Muscle layer of duodenum (tissue), 2 donors: Measurements from ENCODE around the gene ZNF140.

Experiments used
- H3K27ac ChIP-seq: one replicate; pipeline ENCODE4 v1.7.0; 2013; ENCODE audit warnings: mild to moderate bottlenecking, low read length
- H3K27me3 ChIP-seq: one replicate; pipeline ENCODE4 v1.7.0; 2013; ENCODE audit warnings: low read depth, mild to moderate bottlenecking, control low read depth, low read length
- H3K36me3 ChIP-seq, 2 donors: one replicate each; pipeline ENCODE4 v1.7.0; 2013; ENCODE audit warnings: low read length in 2 of 2, control low read depth in 1 of 2, mild to moderate bottlenecking in 1 of 2; ENCODE audit not compliant: insufficient read depth in 2 of 2, control insufficient read depth in 1 of 2
- H3K4me1 ChIP-seq, 2 donors: one replicate each; pipeline ENCODE4 v1.7.0; 2013; ENCODE audit warnings: low read length in 2 of 2, mild to moderate bottlenecking in 2 of 2, control low read depth in 1 of 2, moderate library complexity in 1 of 2; ENCODE audit not compliant: insufficient read depth in 2 of 2, control insufficient read depth in 1 of 2
- H3K4me3 ChIP-seq, 2 donors: one replicate each; pipeline ENCODE4 v1.7.0; 2013; ENCODE audit warnings: low read length in 2 of 2, low read depth in 1 of 2, mild to moderate bottlenecking in 1 of 2
- H3K9me3 ChIP-seq, 2 donors: one replicate each; pipeline ENCODE4 v1.7.0; 2013; ENCODE audit warnings: low read length in 2 of 2, control low read depth in 1 of 2, mild to moderate bottlenecking in 1 of 2; ENCODE audit not compliant: control insufficient read depth in 1 of 2
- donor health status: healthy.

ZNF140 gene

GRCh38 chr12:133130808-133131128 is 50.0 kb downstream of the ZNF140 start:
- Histone ChIP-seq H3K27me3 (no peaks in the 10 kb centered on the region), H3K9me3 (peaks cover 27 to 45% of the 10 kb centered on the region in 2 donors), H3K4me3 (peak overlapping the region; percentile 95 to 97), H3K27ac (peak overlapping the region; percentile 95), H3K36me3 (peaks cover 20 to 65% of the 10 kb centered on the region in 2 donors), H3K4me1 (no peaks in the 10 kb centered on the region)

- Histone ChIP-seq H3K27ac (no peak overlapping the region), H3K27me3 (no peaks in the 10 kb centered on the region), H3K4me3 (peak overlapping the region; percentile 12 to 52), H3K9me3 (peaks cover 56 to 79% of the 10 kb centered on the region in 2 donors), H3K36me3 (peaks cover 35 to 83% of the 10 kb centered on the region in 2 donors), H3K4me1 (no peaks in the 10 kb centered on the region)
Observed at GRCh38 chr12:133135747-133136146, 55.0 kb downstream of the ZNF140 start.

- peaks cover 50 to 83% of the 10 kb centered on the region in 2 donors for H3K9me3 ChIP-seq
- H3K4me3 ChIP-seq = peak overlapping the region in 1 of 2 donors; percentile 32
- peaks cover 35 to 91% of the 10 kb centered on the region in 2 donors for H3K36me3 ChIP-seq
- no peaks in the 10 kb centered on the region for H3K27me3 ChIP-seq
- no peaks in the 10 kb centered on the region for H3K4me1 ChIP-seq
- H3K27ac ChIP-seq = no peak overlapping the region
Observed at GRCh38 chr12:133145981-133146380, 65.3 kb downstream of the ZNF140 start.

DNA sequence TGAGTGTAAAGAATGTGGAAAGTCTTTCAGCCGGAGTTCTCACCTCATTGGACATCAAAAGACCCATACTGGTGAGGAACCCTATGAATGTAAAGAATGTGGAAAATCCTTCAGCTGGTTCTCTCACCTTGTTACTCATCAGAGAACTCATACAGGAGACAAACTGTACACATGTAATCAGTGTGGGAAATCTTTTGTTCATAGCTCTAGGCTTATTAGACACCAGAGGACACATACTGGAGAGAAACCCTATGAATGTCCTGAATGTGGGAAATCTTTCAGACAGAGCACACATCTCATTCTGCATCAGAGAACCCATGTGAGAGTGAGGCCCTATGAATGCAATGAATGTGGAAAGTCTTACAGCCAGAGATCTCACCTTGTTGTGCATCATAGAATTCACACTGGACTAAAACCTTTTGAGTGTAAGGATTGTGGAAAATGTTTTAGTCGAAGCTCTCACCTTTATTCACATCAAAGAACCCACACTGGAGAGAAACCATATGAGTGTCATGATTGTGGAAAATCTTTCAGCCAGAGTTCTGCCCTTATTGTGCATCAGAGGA is 75.5 kb downstream of the ZNF140 start:
- Histone ChIP-seq H3K36me3 (peaks cover 43 to 80% of the 10 kb centered on the region in 2 donors), H3K9me3 (peaks cover 75 to 88% of the 10 kb centered on the region in 2 donors), H3K4me3 (peak overlapping the region; percentile 8 to 57), H3K27ac (no peak overlapping the region), H3K4me1 (no peaks in the 10 kb centered on the region), H3K27me3 (no peaks in the 10 kb centered on the region)
